ENCODE results near the gene FILIP1L.
"Not testable (repeated sequence)": the region's sequence is repeated elsewhere in the genome, so short reads cannot be mapped to it uniquely, and the experiment has no call there.

GRCh38 chr3:100096286-100096685 is 18.0 kb downstream of the FILIP1L start:
- TF ChIP-seq CTCF, POLR2A, POLR2AphosphoS5 (IDR thresholded peaks at IDR 0.05): not testable (repeated sequence)

All from breast epithelium (tissue), 3 donors.